Mammary epithelial cell (primary cell): ENCODE data around the gene KDM4E.
"Not testable (repeated sequence)": the region's sequence is repeated elsewhere in the genome, so short reads cannot be mapped to it uniquely, and the experiment has no call there.

Experiments used
- EZH2 ChIP-seq: IDR thresholded peaks from 2 replicates; pipeline ENCODE4 v1.6.1; 2012; ENCODE audit warnings: low read length, inconsistent platforms, borderline replicate concordance
- TF ChIP-seq, protein P1 (sequence below), 2 donors: IDR thresholded peaks in 1 of 2; conservative IDR thresholded peaks in 1 of 2; 2 replicates each; pipeline ENCODE4 v1.5.1; 2011 to 2012; ENCODE audit warnings: inconsistent platforms in 2 of 2, low read length in 2 of 2, mild to moderate bottlenecking in 2 of 2, control low read depth in 1 of 2, low read depth in 1 of 2; ENCODE audit not compliant: insufficient read depth in 1 of 2; ENCODE audit errors: extremely low read depth in 1 of 2

DNA sequence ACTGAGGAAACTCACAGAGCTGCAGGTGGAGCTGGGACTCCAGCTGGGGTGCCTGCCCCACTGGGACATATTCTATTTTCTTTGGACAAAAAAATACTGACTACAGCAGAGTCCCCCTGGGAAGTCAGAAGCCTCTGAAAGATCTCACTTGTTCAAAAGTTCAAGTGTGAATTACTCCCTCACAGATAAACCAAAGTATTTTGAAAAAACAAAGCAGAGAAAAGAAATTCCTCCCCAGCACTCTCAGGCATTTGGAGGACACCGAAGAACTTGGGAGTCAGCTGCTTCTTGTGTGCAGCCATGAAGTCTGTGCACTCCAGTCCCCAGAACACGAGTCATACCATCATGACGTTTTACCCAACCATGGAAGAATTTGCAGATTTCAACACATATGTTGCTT, 24.1 kb downstream of the KDM4E start, which contains the start of gene KDM4F:
- not testable (repeated sequence) for TF ChIP-seq EZH2
- TF ChIP-seq, protein P1, sequence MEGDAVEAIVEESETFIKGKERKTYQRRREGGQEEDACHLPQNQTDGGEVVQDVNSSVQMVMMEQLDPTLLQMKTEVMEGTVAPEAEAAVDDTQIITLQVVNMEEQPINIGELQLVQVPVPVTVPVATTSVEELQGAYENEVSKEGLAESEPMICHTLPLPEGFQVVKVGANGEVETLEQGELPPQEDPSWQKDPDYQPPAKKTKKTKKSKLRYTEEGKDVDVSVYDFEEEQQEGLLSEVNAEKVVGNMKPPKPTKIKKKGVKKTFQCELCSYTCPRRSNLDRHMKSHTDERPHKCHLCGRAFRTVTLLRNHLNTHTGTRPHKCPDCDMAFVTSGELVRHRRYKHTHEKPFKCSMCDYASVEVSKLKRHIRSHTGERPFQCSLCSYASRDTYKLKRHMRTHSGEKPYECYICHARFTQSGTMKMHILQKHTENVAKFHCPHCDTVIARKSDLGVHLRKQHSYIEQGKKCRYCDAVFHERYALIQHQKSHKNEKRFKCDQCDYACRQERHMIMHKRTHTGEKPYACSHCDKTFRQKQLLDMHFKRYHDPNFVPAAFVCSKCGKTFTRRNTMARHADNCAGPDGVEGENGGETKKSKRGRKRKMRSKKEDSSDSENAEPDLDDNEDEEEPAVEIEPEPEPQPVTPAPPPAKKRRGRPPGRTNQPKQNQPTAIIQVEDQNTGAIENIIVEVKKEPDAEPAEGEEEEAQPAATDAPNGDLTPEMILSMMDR (conservative IDR thresholded peaks at IDR 0.05 in 1 of 2, IDR thresholded peaks at IDR 0.05 in 1 of 2; ENCODE audit: extremely low read depth in 1 of 2, insufficient read depth in 1 of 2, low read depth in 1 of 2, low read length in 2 of 2), result not testable (repeated sequence)
